ENCODE results near the gene ACTR5.

The ACTR5 gene

DNA sequence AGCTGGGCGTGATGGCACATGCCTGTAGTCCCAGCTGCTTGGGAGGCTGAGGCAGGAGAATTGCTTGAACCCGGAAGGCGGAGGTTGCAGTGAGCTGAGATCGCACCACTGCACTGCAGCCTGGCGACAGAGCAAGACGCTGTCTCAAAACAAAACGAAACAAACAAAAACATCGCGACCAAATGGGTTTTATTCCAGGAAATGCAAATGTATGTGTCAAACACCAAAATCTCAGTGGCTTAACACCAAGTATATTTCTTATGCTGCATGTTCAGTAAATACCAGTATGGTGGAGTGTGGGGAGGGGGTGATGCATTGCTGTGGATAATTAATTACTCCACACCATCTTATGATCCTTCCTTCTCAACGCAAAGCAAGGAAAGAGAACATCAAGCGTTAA, 28.1 kb downstream of the ACTR5 start:
- H3K4me3 ChIP-seq (ENCODE audit: low read depth, low read length): no peak overlapping the region
- CTCF ChIA-PET: interaction anchor here (1.1 kb wide), 1 partner anchor 17 kb away, joined by 4 read pairs; no protein-coding TSS in a partner anchor
- DNase-seq (ENCODE audit: low read depth, low spot score): no peak
- TF ChIP-seq CTCF (IDR thresholded peaks at IDR 0.05; ENCODE audit: insufficient read depth, low read length, missing control alignments): no peak
- POLR2A ChIA-PET: no interaction called here

DNA sequence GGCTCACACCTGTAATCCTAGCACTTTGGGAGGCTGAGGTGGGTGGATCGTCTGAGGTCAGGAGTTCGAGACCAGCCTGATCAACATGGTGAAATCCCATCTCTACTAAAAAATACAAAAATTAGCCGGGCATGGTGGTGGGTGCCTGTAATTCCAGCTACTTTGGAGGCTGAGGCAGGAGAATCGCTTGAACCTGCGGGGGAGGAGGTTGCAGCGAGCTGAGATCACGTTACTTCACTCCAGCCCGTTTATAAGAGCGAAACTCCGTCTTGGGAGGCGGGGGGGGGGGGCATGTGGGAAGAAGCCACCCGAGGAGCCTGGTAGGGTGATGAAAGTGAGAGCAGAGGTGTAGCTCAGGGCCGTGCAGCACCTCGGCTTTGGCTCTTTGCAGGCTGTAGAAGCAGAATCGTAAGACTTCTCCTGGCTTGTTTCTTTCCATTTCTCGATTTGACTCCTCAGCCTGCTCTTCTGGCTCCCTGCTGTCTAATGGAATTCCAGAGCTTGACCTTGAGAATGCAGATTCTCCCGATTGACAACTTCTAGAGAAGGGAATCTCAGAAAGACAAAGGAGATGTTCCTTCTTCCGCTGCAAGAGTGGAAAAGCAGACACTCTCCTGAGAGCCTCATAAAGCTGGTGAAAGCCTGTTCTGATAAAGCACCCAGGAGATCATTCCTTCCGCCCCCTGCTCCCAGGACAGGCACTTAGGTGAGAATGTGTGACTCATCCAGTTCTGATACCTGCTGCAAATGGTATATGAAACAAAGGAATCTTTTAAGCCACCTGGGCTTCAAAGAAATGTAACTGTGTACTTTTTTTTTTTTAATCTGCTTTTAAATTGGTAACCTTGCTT, 31.2 kb downstream of the ACTR5 start:
- ChIA-PET POLR2A (no interaction called here), CTCF (interaction anchor here (0.9 kb wide), 1 partner anchor 11 kb away, joined by 4 read pairs; no protein-coding TSS in a partner anchor)
- no peak for TF ChIP-seq CTCF (IDR thresholded peaks at IDR 0.05; ENCODE audit: insufficient read depth, low read length, missing control alignments)
- H3K4me3 ChIP-seq (ENCODE audit: low read depth, low read length): no peak overlapping the region
- DNase-seq (ENCODE audit: low read depth, low spot score): no peak

- no peak for TF ChIP-seq CTCF (IDR thresholded peaks at IDR 0.05; ENCODE audit: insufficient read depth, low read length, missing control alignments)
- ChIA-PET POLR2A (no interaction called here), CTCF (no interaction called here)
- H3K4me3 ChIP-seq (ENCODE audit: low read depth, low read length): no peak overlapping the region
- DNase-seq (ENCODE audit: low read depth, low spot score): no peak
Measured at GRCh38 chr20:38782275-38782674, 34.0 kb downstream of the ACTR5 start.

- POLR2A ChIA-PET: no interaction called here
- no peak for TF ChIP-seq CTCF (IDR thresholded peaks at IDR 0.05; ENCODE audit: insufficient read depth, low read length, missing control alignments)
- DNase-seq (ENCODE audit: low read depth, low spot score): no peak
- no peak overlapping the region for H3K4me3 ChIP-seq (ENCODE audit: low read depth, low read length)
- CTCF ChIA-PET: interaction anchor here (1.1 kb wide), 1 partner anchor 19 kb away, joined by 3 read pairs; no protein-coding TSS in a partner anchor
Measured at GRCh38 chr20:38787870-38788269, 39.6 kb downstream of the ACTR5 start.

GRCh38 chr20:38789503-38790199, 41.4 kb downstream of the ACTR5 start:
- CTCF ChIA-PET: interaction anchor here (0.9 to 1.4 kb wide), 3 partner anchors 14 to 144 kb away, joined by 4 to 5 read pairs (median 4); no protein-coding TSS in a partner anchor
- POLR2A ChIA-PET: no interaction called here
- TF ChIP-seq CTCF (IDR thresholded peaks at IDR 0.05; ENCODE audit: insufficient read depth, low read length, missing control alignments): no peak
- no peak overlapping the region for H3K4me3 ChIP-seq (ENCODE audit: low read depth, low read length)
- DNase-seq (ENCODE audit: low read depth, low spot score): no peak

Data from AG04449 (cell line).